K562 treated with DMSO at 1 percent for 48 hours (cell line): ENCODE results near the gene F11. TPM values are rescaled to one million over a fixed set of nuclear protein-coding genes. Genes with fewer than 3 reads are reported as not detected.

Experiments
- total RNA-seq: library from RNA; unstranded; fragments of 300-600 nt; gene quantifications from 2 replicates; pipeline ENCODE4 v1.2.3, GENCODE V29; 2022; ENCODE audit warnings: low replicate concordance; ENCODE audit errors: extremely low read depth

Gene F11
- not detected in 2 replicates for total RNA-seq

DNA sequence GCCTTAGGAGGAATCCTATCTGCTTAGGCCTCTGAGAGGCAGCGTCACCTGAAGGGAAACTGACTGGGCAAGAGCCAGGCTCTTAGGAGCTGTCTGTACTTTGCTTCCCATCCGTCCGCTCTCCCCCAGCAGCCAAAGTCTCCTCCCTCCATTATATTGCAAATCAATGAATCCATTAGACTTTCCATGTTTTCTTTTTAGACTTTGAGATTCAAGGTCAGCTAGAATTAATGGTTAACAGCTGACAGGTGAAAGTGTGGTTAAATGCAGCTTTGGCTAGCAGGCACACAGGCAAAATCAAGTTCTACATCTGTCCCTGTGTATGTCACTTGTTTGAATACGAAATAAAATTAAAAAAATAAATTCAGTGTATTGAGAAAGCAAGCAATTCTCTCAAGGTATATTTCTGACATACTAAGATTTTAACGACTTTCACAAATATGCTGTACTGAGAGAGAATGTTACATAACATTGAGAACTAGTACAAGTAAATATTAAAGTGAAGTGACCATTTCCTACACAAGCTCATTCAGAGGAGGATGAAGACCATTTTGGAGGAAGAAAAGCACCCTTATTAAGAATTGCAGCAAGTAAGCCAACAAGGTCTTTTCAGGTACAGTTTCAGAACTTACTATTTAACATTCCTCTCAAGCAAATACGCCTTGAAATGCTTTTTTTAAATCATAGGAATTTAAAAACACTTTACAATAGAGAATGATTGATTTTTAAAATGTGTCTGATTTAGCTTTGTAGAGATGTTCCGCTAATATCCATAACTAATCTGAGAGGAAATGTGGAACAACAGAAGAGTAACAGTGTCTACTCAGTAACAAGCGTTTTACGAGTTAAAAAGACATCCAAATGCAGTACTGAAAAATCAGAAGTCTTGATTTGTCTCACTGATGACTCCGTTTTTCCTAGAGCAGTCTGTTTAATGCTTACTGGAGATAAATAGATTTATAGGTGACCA, at the start of gene F11:
TSS of gene F11 (plus strand) at position 507 of the 970 bp plus-strand sequence. CDS start 948 bp downstream, outside the sequence.

DNA sequence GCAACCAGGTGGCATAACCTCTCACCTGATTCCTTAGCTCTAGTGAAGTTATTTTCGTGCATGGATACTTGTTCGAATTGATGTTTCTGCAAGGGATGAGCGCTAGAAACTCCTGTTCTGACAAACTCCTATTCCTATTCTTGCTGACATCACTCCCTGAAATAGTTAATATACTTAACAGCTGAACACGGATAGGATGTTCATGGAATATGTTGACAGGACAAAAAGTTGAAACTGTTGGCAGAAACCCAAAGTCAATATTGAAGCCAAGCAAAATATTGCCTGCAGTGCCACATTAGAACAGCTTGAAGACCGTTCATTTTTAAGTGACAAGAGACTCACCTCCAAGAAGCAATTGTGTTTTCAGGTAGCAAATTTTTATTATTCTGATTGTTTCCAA, 38.8 kb upstream of the F11 start, which contains the start of gene KLKB1:
TSS of gene KLKB1 (plus strand) at position 287 of the 400 bp plus-strand sequence. CDS start 689 bp downstream, outside the sequence.

Other genes with a start within 250 kb of the F11 start
- gene TLR3, start 197.0 kb upstream of the F11 start, total RNA-seq: not detected in 2 replicates
- gene FAM149A, start 161.5 kb upstream of the F11 start, total RNA-seq: not detected in 2 replicates
- not detected in 2 replicates for gene CYP4V2, start 74.6 kb upstream of the F11 start, total RNA-seq
- not detected in 2 replicates for gene KLKB1, start 38.7 kb upstream of the F11 start, total RNA-seq